Osteocyte (in vitro differentiated cells): ENCODE measurements around the gene THAP9. TPM values are rescaled to one million over a fixed set of nuclear protein-coding genes. Genes with fewer than 3 reads are reported as not detected.
"Not testable (repeated sequence)": the region's sequence is repeated elsewhere in the genome, so short reads cannot be mapped to it uniquely, and the experiment has no call there.

Source experiments
- DNase-seq: peaks from one replicate; pipeline ENCODE4 v3.0.0; 2021; ENCODE audit warnings: mixed read lengths; ENCODE audit not compliant: unreplicated experiment; ENCODE audit errors: extremely low spot score
- H3K27ac Mint-ChIP-seq: one replicate; pipeline ENCODE4 v1.8.0; 2021; ENCODE audit warnings: mild to moderate bottlenecking, mixed read lengths; ENCODE audit not compliant: unreplicated experiment
- H3K27me3 Mint-ChIP-seq: one replicate; pipeline ENCODE4 v1.8.0; 2021; ENCODE audit warnings: mixed read lengths; ENCODE audit not compliant: unreplicated experiment
- H3K36me3 Mint-ChIP-seq: one replicate; pipeline ENCODE4 v1.8.0; 2021; ENCODE audit warnings: mixed read lengths; ENCODE audit not compliant: unreplicated experiment
- H3K4me1 Mint-ChIP-seq: one replicate; pipeline ENCODE4 v1.8.0; 2021; ENCODE audit warnings: mixed read lengths; ENCODE audit not compliant: unreplicated experiment
- H3K4me3 Mint-ChIP-seq: one replicate; pipeline ENCODE4 v1.8.0; 2021; ENCODE audit warnings: mild to moderate bottlenecking, moderate library complexity, mixed read lengths; ENCODE audit not compliant: unreplicated experiment
- H3K9me3 Mint-ChIP-seq: one replicate; pipeline ENCODE4 v1.8.0; 2021; ENCODE audit warnings: mixed read lengths; ENCODE audit not compliant: unreplicated experiment
- total RNA-seq: library from RNA; stranded (reverse); gene quantifications from 2 replicates; pipeline ENCODE4 v1.2.1, GENCODE V29; 2021
- TF ChIP-seq, protein P1 (sequence below): fragments of 200-600 bp; sonication (generic); IDR thresholded peaks from 2 replicates; pipeline ENCODE4 v1.5.0; 2021; ENCODE audit warnings: antibody characterized with exemption, mild to moderate bottlenecking, moderate library complexity

Gene THAP9
- total RNA-seq, 1 donor from 2014 or later = 4.9 TPM

DNA sequence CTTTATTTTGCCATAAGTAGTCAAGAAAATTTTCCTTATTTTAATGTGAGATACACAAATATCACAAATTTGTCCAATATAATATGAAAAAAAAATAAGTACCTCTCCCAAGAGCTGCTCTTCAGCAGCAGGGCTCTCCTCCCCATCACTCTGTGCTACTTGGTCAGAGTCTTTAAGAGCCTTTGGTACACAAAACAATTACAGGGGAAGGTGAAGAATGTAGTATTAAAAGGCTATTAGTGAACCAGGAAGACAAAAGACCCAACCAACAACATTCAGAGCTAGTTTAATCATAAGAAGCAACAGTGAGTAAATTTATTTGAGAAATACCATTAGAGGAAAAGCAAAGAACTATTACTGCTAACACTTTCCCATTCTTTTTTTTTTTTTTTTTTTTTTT is 39.0 kb upstream of the THAP9 start:
- no peak overlapping the region for H3K4me3 Mint-ChIP-seq
- H3K27me3 Mint-ChIP-seq = no peaks in the 10 kb centered on the region
- no peaks in the 10 kb centered on the region for H3K9me3 Mint-ChIP-seq
- peaks cover 14% of the 10 kb centered on the region for H3K4me1 Mint-ChIP-seq
- TF ChIP-seq, protein P1, sequence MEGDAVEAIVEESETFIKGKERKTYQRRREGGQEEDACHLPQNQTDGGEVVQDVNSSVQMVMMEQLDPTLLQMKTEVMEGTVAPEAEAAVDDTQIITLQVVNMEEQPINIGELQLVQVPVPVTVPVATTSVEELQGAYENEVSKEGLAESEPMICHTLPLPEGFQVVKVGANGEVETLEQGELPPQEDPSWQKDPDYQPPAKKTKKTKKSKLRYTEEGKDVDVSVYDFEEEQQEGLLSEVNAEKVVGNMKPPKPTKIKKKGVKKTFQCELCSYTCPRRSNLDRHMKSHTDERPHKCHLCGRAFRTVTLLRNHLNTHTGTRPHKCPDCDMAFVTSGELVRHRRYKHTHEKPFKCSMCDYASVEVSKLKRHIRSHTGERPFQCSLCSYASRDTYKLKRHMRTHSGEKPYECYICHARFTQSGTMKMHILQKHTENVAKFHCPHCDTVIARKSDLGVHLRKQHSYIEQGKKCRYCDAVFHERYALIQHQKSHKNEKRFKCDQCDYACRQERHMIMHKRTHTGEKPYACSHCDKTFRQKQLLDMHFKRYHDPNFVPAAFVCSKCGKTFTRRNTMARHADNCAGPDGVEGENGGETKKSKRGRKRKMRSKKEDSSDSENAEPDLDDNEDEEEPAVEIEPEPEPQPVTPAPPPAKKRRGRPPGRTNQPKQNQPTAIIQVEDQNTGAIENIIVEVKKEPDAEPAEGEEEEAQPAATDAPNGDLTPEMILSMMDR = no peak
- no peak for DNase-seq
- peaks cover 43% of the 10 kb centered on the region for H3K36me3 Mint-ChIP-seq
- peak overlapping the region; percentile 47 for H3K27ac Mint-ChIP-seq

DNA sequence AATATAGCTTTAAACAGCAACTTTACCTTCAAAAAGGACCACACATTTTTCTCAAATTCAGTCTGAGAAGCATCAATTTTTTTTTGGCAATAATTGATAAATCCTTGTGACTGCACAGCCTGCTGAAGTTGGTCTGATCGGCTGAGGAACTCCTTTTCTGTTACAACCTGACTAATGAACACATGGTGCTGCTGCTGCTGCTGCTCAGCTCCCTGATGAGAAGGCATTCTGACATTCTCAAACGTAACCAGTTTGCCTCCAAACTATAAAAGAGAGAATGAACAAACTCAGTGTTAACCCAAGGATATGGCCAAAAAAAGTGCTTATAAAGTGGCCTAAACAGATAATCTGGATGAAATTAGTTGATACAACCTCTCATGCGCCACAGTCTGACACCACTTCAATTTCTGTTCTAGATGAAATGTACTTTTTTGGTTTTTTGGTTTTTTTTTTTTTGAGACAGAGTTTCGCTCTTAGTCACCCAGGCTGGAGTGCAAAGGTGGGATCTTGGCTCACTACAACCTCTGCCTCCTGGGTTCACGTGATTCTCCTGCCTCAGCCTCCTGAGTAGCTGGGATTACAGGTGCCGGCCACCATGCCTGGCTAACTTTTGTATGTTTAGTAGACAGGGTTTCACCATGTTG is 36.1 kb upstream of the THAP9 start:
- DNase-seq = no peak
- Mint-ChIP-seq H3K27me3 (no peaks in the 10 kb centered on the region), H3K9me3 (no peaks in the 10 kb centered on the region), H3K4me3 (no peak overlapping the region), H3K4me1 (peaks cover 19% of the 10 kb centered on the region), H3K36me3 (peaks cover 44% of the 10 kb centered on the region), H3K27ac (peak overlapping the region; percentile 80)
- TF ChIP-seq, protein P1 = no peak

DNA sequence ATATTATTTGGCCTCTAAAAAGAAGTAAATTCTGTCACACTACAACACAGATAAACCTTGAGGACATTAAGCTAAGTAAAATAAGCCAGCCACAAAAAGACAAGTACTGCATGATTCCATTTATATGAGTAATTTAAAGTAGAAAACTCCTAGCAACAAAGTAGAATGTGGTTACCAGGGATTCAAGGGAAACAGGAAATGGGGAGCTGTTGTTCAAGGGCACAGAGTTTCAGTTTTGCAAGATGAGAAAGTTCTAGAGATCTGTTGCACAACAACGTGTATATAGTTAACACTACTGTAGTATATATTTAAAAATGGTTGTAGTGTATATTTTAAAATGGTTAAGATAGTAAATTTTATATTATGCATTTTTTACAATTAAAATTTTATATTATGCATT is 34.9 kb upstream of the THAP9 start:
- Mint-ChIP-seq H3K36me3 (peaks cover 53% of the 10 kb centered on the region), H3K9me3 (no peaks in the 10 kb centered on the region), H3K4me3 (no peak overlapping the region), H3K27ac (peak overlapping the region; percentile 85), H3K27me3 (no peaks in the 10 kb centered on the region), H3K4me1 (peaks cover 19% of the 10 kb centered on the region)
- DNase-seq = no peak
- TF ChIP-seq, protein P1 = no peak

DNA sequence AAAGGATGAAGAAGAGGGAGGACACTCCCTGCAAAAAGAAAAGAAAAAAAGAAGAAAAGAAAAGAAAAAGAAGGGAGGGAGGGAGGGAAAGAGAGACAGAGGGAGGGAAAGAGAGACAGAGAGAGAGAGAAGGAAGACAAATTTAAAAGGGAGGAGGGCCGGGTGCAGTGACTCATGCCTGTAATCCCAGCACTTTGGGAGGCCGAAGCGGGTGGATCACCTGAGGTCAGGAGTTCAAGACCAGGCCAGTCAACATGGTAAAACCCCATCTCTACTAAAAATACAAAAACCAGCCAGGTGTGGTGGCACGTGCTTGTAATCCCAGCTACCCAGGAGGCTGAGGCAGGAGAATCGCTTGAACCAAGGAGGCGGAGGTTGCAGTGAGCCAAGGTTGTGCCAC is 34.5 kb upstream of the THAP9 start:
- Mint-ChIP-seq H3K4me1 (peaks cover 19% of the 10 kb centered on the region), H3K27ac (peak overlapping the region; percentile 85), H3K36me3 (peaks cover 52% of the 10 kb centered on the region)
- H3K27me3 Mint-ChIP-seq, DNase-seq, H3K9me3 Mint-ChIP-seq, H3K4me3 Mint-ChIP-seq: not testable (repeated sequence)

DNA sequence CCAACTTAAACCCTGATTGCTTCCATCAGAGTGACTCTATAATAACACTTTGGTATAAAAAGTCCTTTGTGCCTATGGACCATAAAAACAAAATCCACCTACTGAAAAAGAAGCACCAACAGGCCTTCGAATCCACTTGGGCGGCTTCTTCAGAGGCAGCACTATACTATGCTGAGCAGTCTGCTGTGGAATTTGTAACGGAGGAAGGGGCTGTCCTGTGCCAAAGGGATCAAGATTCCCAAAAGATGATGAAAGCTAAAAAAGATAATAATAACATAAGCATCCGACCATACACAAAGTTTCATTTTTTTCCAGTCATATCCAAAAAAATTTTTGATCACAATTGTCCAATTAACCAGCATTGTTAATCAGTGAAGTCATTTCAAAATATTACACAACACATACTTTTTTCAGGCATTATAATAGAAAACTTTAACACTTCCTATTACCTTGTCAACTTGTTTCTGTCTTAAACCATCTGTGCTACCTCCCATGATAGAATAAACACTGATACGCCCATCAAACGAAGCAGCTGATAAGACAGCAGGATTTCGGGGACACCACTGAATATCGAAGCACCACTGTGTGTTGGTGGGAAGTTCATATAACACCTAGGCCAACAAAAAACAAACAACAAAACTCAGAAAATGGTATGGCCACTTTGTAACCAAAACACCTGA is 33.7 kb upstream of the THAP9 start:
- Mint-ChIP-seq H3K4me3 (no peak overlapping the region), H3K9me3 (no peaks in the 10 kb centered on the region), H3K27me3 (no peaks in the 10 kb centered on the region), H3K4me1 (peaks cover 17% of the 10 kb centered on the region), H3K36me3 (peaks cover 48% of the 10 kb centered on the region), H3K27ac (peak overlapping the region; percentile 85)
- no peak for DNase-seq
- TF ChIP-seq, protein P1 = no peak
